ENCODE results near the gene PTGIR.

GRCh38 chr19:46600384-46601317 is 24.2 kb downstream of the PTGIR start:
- TF ChIP-seq CTCF (conservative IDR thresholded peaks at IDR 0.05; ENCODE audit: low read depth, low read length), result no peak
- no peak for TF ChIP-seq EZH2 (IDR thresholded peaks at IDR 0.05; ENCODE audit: borderline replicate concordance, low read depth, low read length, poor library complexity, severe bottlenecking)

All from A673 (cell line).